HEK293 (cell line): ENCODE measurements around the gene INCA1.

Experiments
- CTCF ChIA-PET: fragments of 350-600 bp; formaldehyde crosslinking; extraction: SDS; loops from one replicate; lab custom pipeline; 2021; ENCODE audit warnings: antibody characterized with exemption; lab: Yijun Ruan, JAX
- POLR2A ChIA-PET: fragments of 300-600 bp; formaldehyde crosslinking; extraction: SDS; loops from one replicate; lab custom pipeline; 2020; ENCODE audit warnings: antibody characterized with exemption, inconsistent platforms; lab: Yijun Ruan, JAX
- H3K27ac ChIP-seq: fragments of 200-500 bp; sonication (Bioruptor generic); 2 replicates; pipeline ENCODE4 v1.5.1; 2014; ENCODE audit warnings: low read depth, low read length, control low read depth, inconsistent platforms; ENCODE audit errors: extremely low read depth
- H3K36me3 ChIP-seq, 2 experiments: fragments of 200-500 bp in 1 of 2; sonication (Bioruptor generic) in 1 of 2; 1 replicate in 1 of 2; 2 replicates in 1 of 2; pipeline ENCODE4 v1.5.1; 2014 to 2017; ENCODE audit warnings: inconsistent platforms in 2 of 2, low read length in 2 of 2; ENCODE audit not compliant: control insufficient read depth in 2 of 2, insufficient read depth in 1 of 2
- H3K4me1 ChIP-seq: fragments of 200-500 bp; sonication (Bioruptor generic); 2 replicates; pipeline ENCODE4 v1.5.1; 2014; ENCODE audit warnings: mild to moderate bottlenecking, low read length, inconsistent platforms; ENCODE audit not compliant: control insufficient read depth, insufficient read depth
- H3K4me3 ChIP-seq: 2 replicates; pipeline ENCODE4 v1.5.1; 2011; ENCODE audit warnings: low read depth, mild to moderate bottlenecking, control low read depth, low read length, moderate library complexity
- H3K9me3 ChIP-seq: fragments of 200-500 bp; sonication (Bioruptor generic); 2 replicates; pipeline ENCODE4 v1.5.1; 2014; ENCODE audit warnings: low read depth, low read length, inconsistent platforms; ENCODE audit not compliant: control insufficient read depth, insufficient read depth
- BCL11A ChIP-seq: fragments of 450-650 bp; formaldehyde crosslinking; IDR thresholded peaks from 2 replicates; pipeline ENCODE4 v1.5.1; 2016; ENCODE audit warnings: low read depth, missing biosample characterization, missing genetic modification characterization
- BCL6B ChIP-seq: fragments of 450-650 bp; formaldehyde crosslinking; IDR thresholded peaks from 2 replicates; pipeline ENCODE4 v1.5.1; 2017; ENCODE audit warnings: missing biosample characterization, missing genetic modification characterization
- GLIS2 ChIP-seq: fragments of 450-650 bp; formaldehyde crosslinking; IDR thresholded peaks from 2 replicates; pipeline ENCODE4 v1.5.1; 2016; ENCODE audit warnings: missing biosample characterization, missing genetic modification characterization
- IKZF3 ChIP-seq: fragments of 450-650 bp; IDR thresholded peaks from 2 replicates; pipeline ENCODE4 v1.5.0; 2018; ENCODE audit warnings: missing biosample characterization, mild to moderate bottlenecking, missing genetic modification characterization, moderate library complexity
- MZF1 ChIP-seq: fragments of 450-650 bp; formaldehyde crosslinking; IDR thresholded peaks from 2 replicates; pipeline ENCODE4 v1.5.1; 2017; ENCODE audit warnings: missing biosample characterization, missing genetic modification characterization, borderline replicate concordance
- OSR2 ChIP-seq: fragments of 450-650 bp; formaldehyde crosslinking; IDR thresholded peaks from 2 replicates; pipeline ENCODE4 v1.5.1; 2016; ENCODE audit warnings: missing biosample characterization, missing genetic modification characterization
- OVOL3 ChIP-seq: fragments of 450-650 bp; formaldehyde crosslinking; IDR thresholded peaks from 2 replicates; pipeline ENCODE4 v1.5.1; 2016; ENCODE audit warnings: missing biosample characterization, missing genetic modification characterization
- PATZ1 ChIP-seq: fragments of 450-650 bp; formaldehyde crosslinking; IDR thresholded peaks from 2 replicates; pipeline ENCODE4 v1.5.1; 2016; ENCODE audit warnings: missing biosample characterization, missing genetic modification characterization
- PBX3 ChIP-seq: sonication (generic); formaldehyde crosslinking; IDR thresholded peaks from 2 replicates; pipeline ENCODE4 v1.8.1; 2022; ENCODE audit warnings: mild to moderate bottlenecking, moderate library complexity, missing genetic modification reagents
- REPIN1 ChIP-seq: fragments of 450-650 bp; formaldehyde crosslinking; IDR thresholded peaks from 2 replicates; pipeline ENCODE4 v1.5.1; 2017; ENCODE audit warnings: missing biosample characterization, missing genetic modification characterization, low read depth
- SCRT1 ChIP-seq: fragments of 450-650 bp; formaldehyde crosslinking; IDR thresholded peaks from 2 replicates; pipeline ENCODE4 v1.5.1; 2016; ENCODE audit warnings: missing biosample characterization, missing genetic modification characterization, borderline replicate concordance
- SP2 ChIP-seq: fragments of 450-650 bp; formaldehyde crosslinking; IDR thresholded peaks from 2 replicates; pipeline ENCODE4 v1.5.1; 2016; ENCODE audit warnings: missing biosample characterization, missing genetic modification characterization
- ZBTB1 ChIP-seq: fragments of 450-650 bp; formaldehyde crosslinking; IDR thresholded peaks from 2 replicates; pipeline ENCODE4 v1.5.1; 2016; ENCODE audit warnings: missing biosample characterization, missing genetic modification characterization
- ZBTB17 ChIP-seq: fragments of 450-650 bp; formaldehyde crosslinking; IDR thresholded peaks from 2 replicates; pipeline ENCODE4 v1.5.1; 2016; ENCODE audit warnings: missing biosample characterization, missing genetic modification characterization
- ZBTB49 ChIP-seq: fragments of 450-650 bp; formaldehyde crosslinking; IDR thresholded peaks from 2 replicates; pipeline ENCODE4 v1.5.1; 2016; ENCODE audit warnings: missing biosample characterization, missing genetic modification characterization, low read depth
- ZFP41 ChIP-seq: fragments of 450-650 bp; formaldehyde crosslinking; IDR thresholded peaks from 2 replicates; pipeline ENCODE4 v1.5.1; 2016; ENCODE audit warnings: missing biosample characterization, missing genetic modification characterization, borderline replicate concordance
- ZIC2 ChIP-seq: fragments of 450-650 bp; formaldehyde crosslinking; IDR thresholded peaks from 2 replicates; pipeline ENCODE4 v1.5.1; 2016; ENCODE audit warnings: missing biosample characterization, missing genetic modification characterization
- ZNF335 ChIP-seq: fragments of 450-650 bp; formaldehyde crosslinking; conservative IDR thresholded peaks from 2 replicates; pipeline ENCODE4 v1.5.1; 2016; ENCODE audit warnings: missing biosample characterization, missing genetic modification characterization
- ZNF341 ChIP-seq: fragments of 450-650 bp; formaldehyde crosslinking; IDR thresholded peaks from 2 replicates; pipeline ENCODE4; 2016; ENCODE audit warnings: low read depth, missing biosample characterization, missing genetic modification characterization
- ZNF37A ChIP-seq: fragments of 450-650 bp; IDR thresholded peaks from 2 replicates; pipeline ENCODE4 v1.5.1; 2018; ENCODE audit warnings: missing biosample characterization, missing genetic modification characterization
- ZNF449 ChIP-seq: fragments of 450-650 bp; formaldehyde crosslinking; IDR thresholded peaks from 2 replicates; pipeline ENCODE4 v1.5.1; 2017; ENCODE audit warnings: missing biosample characterization, mild to moderate bottlenecking, missing genetic modification characterization, moderate library complexity
- ZNF501 ChIP-seq: fragments of 450-650 bp; formaldehyde crosslinking; IDR thresholded peaks from 2 replicates; pipeline ENCODE4 v1.5.1; 2016; ENCODE audit warnings: missing biosample characterization, missing genetic modification characterization
- ZNF555 ChIP-seq: fragments of 450-650 bp; formaldehyde crosslinking; conservative IDR thresholded peaks from 2 replicates; pipeline ENCODE4 v1.5.1; 2017; ENCODE audit warnings: missing biosample characterization, mild to moderate bottlenecking, missing genetic modification characterization, inconsistent platforms
- ZNF561 ChIP-seq: fragments of 450-650 bp; IDR thresholded peaks from 2 replicates; pipeline ENCODE4 v1.5.1; 2018; ENCODE audit warnings: missing biosample characterization, missing genetic modification characterization, borderline replicate concordance
- ZNF600 ChIP-seq: fragments of 450-650 bp; formaldehyde crosslinking; IDR thresholded peaks from 2 replicates; pipeline ENCODE4 v1.5.1; 2016; ENCODE audit warnings: missing biosample characterization, missing genetic modification characterization
- ZNF664 ChIP-seq: fragments of 450-650 bp; formaldehyde crosslinking; IDR thresholded peaks from 2 replicates; pipeline ENCODE4 v1.5.1; 2016; ENCODE audit warnings: missing biosample characterization, missing genetic modification characterization

The INCA1 gene

GRCh38 chr17:4948931-4949320, 48.4 kb downstream of the INCA1 start:
- H3K9me3 ChIP-seq, result no peaks in the 10 kb centered on the region
- TF ChIP-seq ZBTB49 (tag by site-specific recombination) (no peak), ZNF37A (tag by site-specific recombination) (no peak), GLIS2 (tag by site-specific recombination) (peak; percentile 43; the same call in 1 of the 2 replicates), ZNF501 (tag by site-specific recombination) (no peak), IKZF3 (tag by site-specific recombination) (0 out of 2 replicates have a peak, but pooled peaks have one; percentile 84), ZNF449 (tag by site-specific recombination) (no peak), ZNF555 (tag by site-specific recombination) (no peak), ZFP41 (tag by site-specific recombination) (no peak), ZIC2 (tag by site-specific recombination) (no peak), SCRT1 (tag by site-specific recombination) (no peak), ZBTB1 (tag by site-specific recombination) (no peak), ZNF561 (tag by site-specific recombination) (0 out of 2 replicates have a peak, but pooled peaks have one; percentile 18), REPIN1 (no peak), PATZ1 (tag by site-specific recombination) (peak; percentile 12; the same call in 1 of the 2 replicates), ZNF341 (peak; percentile 67), ZNF335 (tag by site-specific recombination) (peak; percentile 64; the same call in 1 of the 2 replicates), ZNF664 (no peak), OVOL3 (tag by site-specific recombination) (no peak), BCL11A (tag by site-specific recombination) (0 out of 2 replicates have a peak, but pooled peaks have one; percentile 52), BCL6B (tag by site-specific recombination) (no peak), PBX3 (CRISPR knock-in tag) (peak; percentile 26; the same call in 1 of the 2 replicates), SP2 (tag by site-specific recombination) (peak; percentile 46), ZBTB17 (tag by site-specific recombination) (0 out of 2 replicates have a peak, but pooled peaks have one; percentile 5), ZNF600 (tag by site-specific recombination) (no peak), MZF1 (tag by site-specific recombination) (no peak), OSR2 (no peak)
- peaks cover 21% of the 10 kb centered on the region for H3K4me1 ChIP-seq
- CTCF ChIA-PET, result interaction anchor here (1.2 kb wide), 1 partner anchor 9 kb away, joined by 3 read pairs; the partner anchor contains the start of genes RNF167 and SLC25A11
- POLR2A ChIA-PET, result interaction anchor here (1.0 to 17.9 kb wide), 11 partner anchors 9 to 239 kb away, joined by 3 to 358 read pairs (median 7); partner anchors contain the start of genes CAMTA2, INCA1, KIF1C and PLD2
- peak overlapping the region; percentile 99 for H3K27ac ChIP-seq
- peak overlapping the region; percentile 97 for H3K4me3 ChIP-seq
- peaks cover 16 to 34% of the 10 kb centered on the region in 2 experiments for H3K36me3 ChIP-seq
